Gastrocnemius medialis (tissue), 4 donors: ENCODE data around the gene FBXL17.

Experiments
- CTCF ChIP-seq, 5 experiments: fragments of 450-650 bp in 3 of 5; fragments of 200-600 bp in 2 of 5; sonication (generic) in 2 of 5; IDR thresholded peaks in 4 of 5; conservative IDR thresholded peaks in 1 of 5; 1 replicate in 4 of 5; 2 replicates in 1 of 5; pipeline ENCODE4 v1.5.1; 2016 to 2019; ENCODE audit warnings: antibody characterized with exemption in 5 of 5, mild to moderate bottlenecking in 3 of 5, moderate library complexity in 3 of 5
- POLR2A ChIP-seq, 2 donors: fragments of 450-650 bp; IDR thresholded peaks; one replicate each; pipeline ENCODE4 v1.6.1; 2017; ENCODE audit warnings: antibody characterized with exemption in 2 of 2, mild to moderate bottlenecking in 2 of 2, moderate library complexity in 2 of 2

DNA sequence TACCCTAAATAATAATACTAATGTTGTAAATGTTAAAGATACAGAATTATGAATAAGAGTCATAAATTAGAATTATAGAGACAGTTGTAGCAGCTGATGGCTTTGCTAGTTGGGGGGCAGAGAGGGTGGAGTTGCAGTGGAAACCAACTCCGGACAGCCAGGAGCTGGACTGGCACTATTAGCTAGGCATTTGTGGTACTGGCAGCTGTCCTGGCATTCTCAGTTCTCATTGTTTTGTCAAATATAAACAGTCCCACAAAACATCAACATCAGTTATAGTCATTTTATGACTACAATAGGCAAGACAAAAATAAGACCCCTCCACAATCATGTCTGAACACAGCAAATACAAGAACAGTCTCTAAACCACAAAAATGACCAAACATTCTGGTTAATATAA lies 2.8 kb upstream of the FBXL17 start:
- TF ChIP-seq POLR2A (IDR thresholded peaks at IDR 0.05) (no peak), CTCF (IDR thresholded peaks at IDR 0.05 in 4 of 5, conservative IDR thresholded peaks at IDR 0.05 in 1 of 5) (no peak)
